GM21723 (cell line): ENCODE data around the gene ATF4.
"Not testable (repeated sequence)": the region's sequence is repeated elsewhere in the genome, so short reads cannot be mapped to it uniquely, and the experiment has no call there.

Experiments used
- ATAC-seq: cut with Tn5 transposase; IDR thresholded peaks from one replicate; pipeline ENCODE4 v1.9.1; 2021; ENCODE audit warnings: mild to moderate bottlenecking, moderate library complexity; ENCODE audit not compliant: unreplicated experiment

The ATF4 gene

DNA sequence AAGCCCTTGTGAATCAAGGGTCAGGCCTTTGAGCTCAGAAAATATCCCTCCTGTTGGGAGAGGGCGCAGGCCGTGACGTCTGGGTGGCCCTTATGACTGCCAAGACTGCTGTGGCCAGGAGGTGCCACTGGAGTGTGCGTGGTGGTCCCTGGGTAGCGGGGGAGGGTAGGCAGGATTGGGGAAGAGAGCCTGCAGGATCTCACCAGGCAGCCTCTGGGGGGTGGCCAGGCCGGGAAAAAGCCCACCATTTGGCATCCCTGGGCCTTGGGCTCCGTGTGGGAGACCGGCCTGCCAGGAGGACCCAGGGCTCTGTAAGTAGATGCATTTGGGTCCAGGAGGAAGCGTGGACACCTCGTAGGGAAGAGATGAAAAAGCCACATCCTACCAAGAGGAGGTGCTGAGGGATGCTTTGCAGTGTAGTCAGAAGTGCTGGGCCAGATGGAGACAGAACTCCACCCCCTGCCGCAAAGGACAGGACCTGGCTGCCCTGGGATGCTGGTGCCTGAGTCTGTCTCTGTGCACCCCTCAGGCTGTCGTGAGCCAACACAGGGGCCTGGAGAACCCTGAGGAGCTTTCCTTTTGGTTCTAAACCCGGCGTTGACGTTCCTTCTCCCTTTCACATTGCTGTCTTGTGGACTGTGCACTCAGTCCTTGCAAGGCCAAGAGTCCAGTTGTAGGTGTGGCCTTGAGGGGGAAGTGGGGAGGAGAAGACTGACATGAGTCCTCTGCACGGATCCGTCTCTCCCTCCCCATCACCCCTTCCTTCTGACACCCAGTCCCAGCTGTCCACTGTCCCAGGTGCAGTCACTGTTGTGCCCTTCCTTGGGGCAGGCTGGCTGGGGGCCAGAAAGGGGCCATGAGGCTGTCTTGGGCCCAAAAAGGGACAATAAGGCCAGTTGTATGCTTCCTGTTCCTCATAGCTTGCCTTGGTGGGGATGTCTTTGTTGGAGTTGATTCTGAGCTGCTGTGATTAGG, 31.0 kb upstream of the ATF4 start:
- peak; percentile 8 for ATAC-seq

DNA sequence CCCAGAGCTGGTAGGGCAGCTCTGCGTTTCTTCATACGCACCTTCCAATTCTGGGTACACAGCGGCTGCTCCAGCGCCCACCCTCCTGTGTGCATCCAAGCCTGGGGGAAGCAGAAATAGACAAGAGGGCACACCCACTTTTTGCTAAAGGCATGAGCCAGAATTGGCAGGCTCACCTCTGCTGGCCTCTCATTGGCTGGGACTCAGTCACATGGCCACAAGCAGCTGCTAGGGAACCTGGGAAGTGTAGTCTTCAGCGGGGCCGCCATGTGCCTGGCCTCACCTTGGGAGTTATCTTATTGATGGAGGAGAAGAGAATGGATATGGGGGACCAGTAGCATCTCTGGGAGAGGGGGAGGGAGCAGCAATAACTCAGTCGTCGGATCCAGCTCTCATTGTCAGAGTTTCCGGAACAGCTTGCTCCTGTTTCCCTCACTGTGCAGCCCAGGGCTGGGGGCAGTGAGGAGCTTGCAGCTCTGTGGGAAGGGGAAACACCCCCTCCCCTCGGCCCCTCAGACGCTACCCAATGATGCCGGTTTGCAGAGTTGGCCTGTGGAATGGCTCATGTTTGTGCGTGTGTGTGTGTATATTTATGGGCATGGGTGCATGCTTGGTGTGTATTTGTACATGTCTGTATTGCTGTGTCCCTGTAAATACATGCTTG, 30.1 kb upstream of the ATF4 start:
- ATAC-seq: peak; percentile 90

DNA sequence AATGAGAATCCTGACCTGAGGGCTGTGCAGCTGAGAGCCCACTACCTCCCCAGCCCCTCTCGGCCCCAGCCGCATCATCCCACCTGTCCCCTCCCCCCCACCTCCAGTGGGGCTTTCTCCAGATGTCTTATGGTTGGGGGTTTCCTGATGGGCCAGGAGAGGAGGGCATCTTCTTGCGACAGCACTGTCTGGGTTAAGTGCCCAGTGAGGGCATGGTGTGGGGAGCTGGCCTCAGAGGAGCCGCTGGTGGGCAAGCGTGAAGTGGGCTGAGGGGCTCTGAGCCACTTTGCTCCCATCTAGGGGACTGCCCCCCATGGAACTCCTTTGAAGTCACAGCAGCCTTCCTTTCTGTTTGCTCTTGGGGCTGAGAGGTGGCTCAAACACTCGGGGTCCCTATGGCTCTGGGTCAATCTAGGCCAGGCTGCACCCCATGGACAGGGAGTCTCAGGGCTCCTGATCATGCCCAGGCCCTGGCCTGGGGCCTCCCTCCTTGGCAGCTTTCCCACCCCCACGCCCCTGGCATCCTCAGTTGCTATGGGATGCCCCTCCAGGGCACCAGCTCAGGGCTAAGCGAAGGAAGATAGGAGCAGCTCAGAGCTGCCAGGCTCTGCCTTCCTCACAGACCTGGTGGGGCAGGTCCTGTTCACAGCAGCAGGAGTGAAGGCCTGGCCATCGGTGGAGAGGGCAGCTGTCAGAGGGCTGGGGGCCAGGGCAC, 29.2 kb upstream of the ATF4 start:
- no peak for ATAC-seq

DNA sequence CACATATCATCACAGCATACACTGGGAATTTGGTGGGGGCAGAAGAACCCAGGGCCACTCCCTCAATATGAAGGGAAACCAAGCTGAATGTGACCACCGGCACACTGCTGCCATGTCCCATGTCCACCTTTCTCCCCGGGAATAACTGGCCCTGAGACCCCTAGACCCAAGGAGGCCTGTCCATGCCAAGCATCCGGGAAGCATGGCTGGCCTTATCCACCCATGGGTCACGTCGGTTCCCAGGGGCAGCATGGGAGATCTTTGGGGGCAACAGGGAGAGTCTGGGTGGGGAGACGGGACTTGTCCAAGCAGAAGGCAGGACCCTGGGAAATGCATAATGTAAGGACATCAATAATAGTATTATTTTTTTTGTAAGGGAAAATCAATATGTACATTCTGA, 28.7 kb upstream of the ATF4 start:
- ATAC-seq: no peak

DNA sequence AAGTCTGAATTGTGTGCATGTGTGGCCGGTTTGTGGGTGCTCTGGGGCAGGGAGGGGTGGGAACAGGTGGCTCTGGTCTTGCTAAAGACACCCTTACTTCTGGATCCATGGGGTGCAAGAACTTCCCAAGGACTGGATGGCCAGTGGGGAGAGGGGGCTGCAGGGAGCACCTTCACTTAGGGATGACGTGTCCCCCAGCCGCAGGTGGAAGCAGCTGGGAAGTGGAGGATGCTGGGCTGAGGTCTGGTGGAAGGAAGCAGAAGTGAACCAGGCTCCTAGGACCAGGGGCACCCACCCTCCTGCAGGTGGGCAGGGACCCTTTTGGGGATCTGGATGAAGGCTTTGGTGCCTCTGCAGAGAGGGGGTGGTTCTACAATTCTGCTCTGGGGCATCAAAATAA, 28.2 kb upstream of the ATF4 start:
- no peak for ATAC-seq

GRCh38 chr22:39493759-39494158, 26.6 kb upstream of the ATF4 start:
- ATAC-seq: no peak

DNA sequence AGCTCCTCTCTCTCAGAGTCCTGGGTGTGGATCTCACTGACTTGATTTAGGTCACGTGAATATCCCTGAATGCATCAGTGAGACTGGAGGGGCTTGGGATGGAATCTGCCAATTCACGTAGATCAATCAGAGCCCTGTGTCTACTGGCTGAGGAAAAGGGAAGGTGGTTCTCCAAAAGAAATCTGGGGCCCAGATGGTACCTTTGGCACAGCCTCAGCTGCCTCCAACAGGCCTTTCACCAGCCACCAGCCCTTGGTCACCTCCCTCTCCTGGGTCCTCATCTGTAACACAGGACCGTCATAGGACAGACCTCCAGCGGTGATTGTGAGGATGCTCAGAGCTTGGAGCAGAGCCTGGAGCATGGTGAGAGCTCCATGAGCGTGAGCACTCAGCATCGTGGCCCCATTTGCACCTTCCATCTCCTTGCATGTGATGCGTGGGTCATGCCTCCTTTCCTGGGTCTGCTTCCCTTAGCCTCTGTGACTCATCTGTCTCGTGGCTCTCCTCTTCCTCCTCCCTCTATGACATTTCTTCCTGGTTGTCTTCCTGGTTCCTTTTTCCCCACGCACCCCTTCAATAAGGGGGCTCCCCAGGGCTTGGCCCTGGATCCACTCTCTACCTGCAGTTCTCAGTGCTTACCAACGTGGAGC, 25.8 kb upstream of the ATF4 start:
- ATAC-seq: no peak

DNA sequence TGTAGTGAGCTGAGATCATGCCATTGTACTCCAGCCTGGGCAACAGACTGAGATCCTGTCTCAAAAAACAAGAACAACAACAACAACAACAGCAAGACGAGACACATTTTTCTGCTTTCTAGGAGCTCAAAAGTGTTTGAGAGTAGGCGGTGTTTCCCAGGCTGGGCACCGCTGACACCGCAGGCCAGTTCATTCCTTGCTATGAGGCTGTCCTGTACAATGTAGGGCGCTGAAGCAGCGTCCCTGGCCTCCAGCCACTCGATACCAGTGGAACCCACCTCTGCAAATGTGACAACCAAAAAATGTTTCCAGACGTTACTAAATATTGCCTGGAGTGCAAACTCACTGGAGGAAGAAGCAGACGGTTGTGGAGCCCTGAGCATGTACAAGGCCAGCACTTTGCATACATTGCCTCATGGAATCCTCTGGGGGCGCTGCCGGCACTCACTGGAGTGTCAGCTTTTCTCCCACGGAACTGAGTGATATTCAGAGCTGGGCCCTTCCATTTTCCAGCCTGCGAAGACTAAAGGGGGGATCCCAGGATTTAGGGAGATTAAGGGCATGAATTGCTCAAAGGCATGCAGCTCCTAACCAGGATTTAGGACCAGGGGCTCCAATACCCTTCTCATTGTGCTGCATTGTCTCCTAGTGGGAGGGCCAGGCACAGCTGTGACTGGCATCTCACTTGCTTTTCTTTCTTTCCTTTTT, 24.1 kb upstream of the ATF4 start:
- no peak for ATAC-seq

DNA sequence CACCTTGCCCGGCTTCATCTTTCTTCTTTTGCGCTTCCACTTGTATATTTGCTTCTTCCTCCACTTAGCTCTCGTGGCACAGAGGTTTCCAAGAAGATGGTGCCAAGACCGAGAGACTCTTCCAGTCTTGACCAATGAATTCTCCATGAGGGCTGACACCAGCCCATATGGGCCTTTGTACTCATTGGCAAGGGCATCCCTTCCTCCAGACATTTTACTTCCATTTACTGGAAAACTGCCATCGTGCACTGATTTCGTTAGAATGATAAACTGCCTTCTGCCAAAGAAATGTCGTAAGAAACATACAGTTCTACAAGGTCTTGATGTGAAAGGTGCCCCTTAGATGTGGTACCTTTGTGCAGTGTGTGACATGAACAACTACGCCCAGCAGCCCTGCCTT, 22.9 kb upstream of the ATF4 start:
- ATAC-seq: no peak

GRCh38 chr22:39498368-39498767, 22.0 kb upstream of the ATF4 start:
- ATAC-seq: no peak

- ATAC-seq: no peak
Measured at GRCh38 chr22:39498802-39499201, 21.6 kb upstream of the ATF4 start.

- no peak for ATAC-seq
Measured at GRCh38 chr22:39500101-39500500, 20.3 kb upstream of the ATF4 start.

DNA sequence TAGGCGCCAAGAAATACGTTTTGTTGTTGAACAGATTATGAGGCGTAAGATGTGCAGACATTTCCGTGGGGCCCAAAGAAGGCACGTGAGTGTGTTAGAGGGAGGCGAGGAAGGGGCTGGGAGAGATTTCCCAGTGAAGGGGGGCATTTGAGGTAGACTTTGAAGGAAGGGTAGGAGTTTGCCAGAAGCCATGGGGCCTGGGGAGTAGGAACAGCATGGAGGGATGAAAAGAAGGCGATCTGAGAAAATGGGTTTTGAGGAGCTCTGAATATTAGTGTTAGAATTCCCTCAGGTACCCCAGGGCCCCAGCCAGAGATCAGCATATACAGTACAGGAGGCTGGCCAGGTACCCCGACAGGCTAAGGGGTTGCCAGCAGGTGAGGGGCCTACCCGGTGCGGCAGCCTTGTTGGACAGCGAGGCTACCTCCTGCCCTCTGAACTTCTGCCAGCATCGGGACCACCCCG, 18.7 kb upstream of the ATF4 start:
- no peak for ATAC-seq

GRCh38 chr22:39502109-39502788, 18.1 kb upstream of the ATF4 start, which contains the start of gene MIEF1:
TSS of gene MIEF1 (plus strand) at chr22:39502290. CDS start at chr22:39511295, 9,005 bp downstream.
- ATAC-seq: peak; percentile 94

DNA sequence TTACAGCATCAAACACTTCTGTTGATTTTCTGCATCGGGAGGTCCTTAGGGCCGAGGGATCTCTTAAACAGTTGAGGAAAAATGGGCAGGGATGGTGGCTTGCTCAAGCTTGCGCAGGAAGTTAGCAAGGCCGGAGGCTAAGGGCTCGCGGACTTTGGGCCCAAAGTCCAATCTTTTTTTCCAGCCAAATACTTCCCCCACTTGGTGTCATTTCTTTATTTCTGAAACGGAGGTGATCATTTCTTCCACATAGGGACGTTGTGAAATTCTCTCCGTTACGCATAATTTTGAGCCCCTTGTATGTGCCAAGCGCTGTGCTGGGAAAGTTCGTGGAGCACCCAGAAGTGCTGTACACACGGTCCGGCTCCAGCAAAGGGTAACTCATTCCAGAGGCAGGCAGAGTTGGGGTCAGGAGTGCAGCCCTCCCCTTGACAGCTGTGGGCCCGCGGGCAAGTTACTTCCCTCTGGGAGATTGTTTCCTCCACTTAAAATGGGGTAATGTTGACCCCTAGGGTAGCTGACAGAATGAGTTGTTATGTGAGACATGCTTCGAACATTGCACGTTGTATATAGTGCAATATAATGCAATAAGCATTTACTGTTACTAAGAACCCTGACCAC, 17.5 kb upstream of the ATF4 start:
- ATAC-seq: no peak

GRCh38 chr22:39503630-39504029, 16.7 kb upstream of the ATF4 start:
- no peak for ATAC-seq

GRCh38 chr22:39504071-39504470, 16.3 kb upstream of the ATF4 start:
- ATAC-seq: no peak

DNA sequence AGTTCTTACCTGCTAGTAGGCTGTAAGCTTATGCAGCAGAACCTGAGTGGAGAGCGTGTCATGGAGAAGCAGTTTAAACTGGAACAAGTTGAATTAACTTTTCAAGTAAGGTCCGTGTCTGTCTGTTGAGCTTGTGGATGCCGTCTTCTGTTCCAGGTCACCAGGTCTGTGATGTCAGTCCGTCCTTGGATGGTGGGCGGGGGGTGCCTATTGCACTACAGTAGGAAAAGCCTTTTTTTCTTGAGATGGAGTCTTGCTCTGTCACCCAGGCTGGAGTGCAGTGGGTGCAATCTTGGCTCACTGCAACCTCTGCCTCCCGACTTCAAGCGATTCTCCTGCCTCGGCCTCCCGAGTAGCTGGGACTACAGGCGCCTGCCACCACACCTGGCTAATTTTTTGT, 13.3 kb upstream of the ATF4 start:
- ATAC-seq: not testable (repeated sequence)

DNA sequence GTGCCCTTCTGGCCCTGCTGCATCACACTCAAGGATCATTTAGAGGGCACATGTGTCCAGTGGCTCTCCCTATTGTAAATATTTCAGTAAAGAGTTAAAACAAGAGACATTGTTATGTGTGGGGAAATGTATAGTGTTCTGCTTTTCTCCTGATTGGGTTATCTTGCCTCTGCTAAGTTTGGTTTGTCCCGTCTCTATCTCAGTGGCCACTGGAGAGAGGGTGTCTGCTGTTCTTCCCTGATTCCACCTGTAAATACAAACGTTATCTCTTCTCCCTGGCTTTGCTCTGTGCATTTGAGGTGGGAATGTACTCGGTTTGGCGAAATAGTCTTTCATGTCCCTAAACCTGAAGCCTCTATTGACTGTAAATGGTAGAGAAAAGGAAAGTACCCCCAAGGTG, 12.0 kb upstream of the ATF4 start:
- ATAC-seq: no peak
